Progenitor cell of endocrine pancreas (in vitro differentiated cells): Measurements from ENCODE around the gene PLD1. TPM values are rescaled to one million over a fixed set of nuclear protein-coding genes. Genes with fewer than 3 reads are reported as not detected.

ENCODE experiments used
- DNase-seq: peaks from one replicate; pipeline ENCODE4 v3.0.0; 2021; ENCODE audit warnings: low spot score; ENCODE audit not compliant: unreplicated experiment
- H3K27ac Mint-ChIP-seq: 2 replicates; pipeline ENCODE4 v1.8.0; 2021; ENCODE audit warnings: mild to moderate bottlenecking, moderate library complexity, mixed read lengths
- H3K27me3 Mint-ChIP-seq: 2 replicates; pipeline ENCODE4 v1.8.0; 2021; ENCODE audit warnings: mixed read lengths
- H3K36me3 Mint-ChIP-seq: 2 replicates; pipeline ENCODE4 v1.8.0; 2022; ENCODE audit warnings: mixed read lengths; ENCODE audit not compliant: insufficient read depth
- H3K4me1 Mint-ChIP-seq: 2 replicates; pipeline ENCODE4 v1.8.0; 2021; ENCODE audit warnings: low read depth, mixed read lengths
- H3K4me3 Mint-ChIP-seq: 2 replicates; pipeline ENCODE4 v1.8.0; 2021; ENCODE audit warnings: low read depth, mild to moderate bottlenecking, moderate library complexity, mixed read lengths
- H3K9me3 Mint-ChIP-seq: 2 replicates; pipeline ENCODE4 v1.8.0; 2021; ENCODE audit warnings: low read depth, mixed read lengths
- total RNA-seq: library from RNA; stranded (reverse); gene quantifications from 2 replicates; pipeline ENCODE4 v1.2.1, GENCODE V29; 2021
- TF ChIP-seq, protein P1 (sequence below): fragments of 200-600 bp; sonication (generic); IDR thresholded peaks from one replicate; pipeline ENCODE4 v1.5.0; 2021; ENCODE audit warnings: antibody characterized with exemption, mild to moderate bottlenecking; ENCODE audit not compliant: unreplicated experiment

Gene PLD1
- total RNA-seq, 1 donor from 2014 or later: 143 TPM

DNA sequence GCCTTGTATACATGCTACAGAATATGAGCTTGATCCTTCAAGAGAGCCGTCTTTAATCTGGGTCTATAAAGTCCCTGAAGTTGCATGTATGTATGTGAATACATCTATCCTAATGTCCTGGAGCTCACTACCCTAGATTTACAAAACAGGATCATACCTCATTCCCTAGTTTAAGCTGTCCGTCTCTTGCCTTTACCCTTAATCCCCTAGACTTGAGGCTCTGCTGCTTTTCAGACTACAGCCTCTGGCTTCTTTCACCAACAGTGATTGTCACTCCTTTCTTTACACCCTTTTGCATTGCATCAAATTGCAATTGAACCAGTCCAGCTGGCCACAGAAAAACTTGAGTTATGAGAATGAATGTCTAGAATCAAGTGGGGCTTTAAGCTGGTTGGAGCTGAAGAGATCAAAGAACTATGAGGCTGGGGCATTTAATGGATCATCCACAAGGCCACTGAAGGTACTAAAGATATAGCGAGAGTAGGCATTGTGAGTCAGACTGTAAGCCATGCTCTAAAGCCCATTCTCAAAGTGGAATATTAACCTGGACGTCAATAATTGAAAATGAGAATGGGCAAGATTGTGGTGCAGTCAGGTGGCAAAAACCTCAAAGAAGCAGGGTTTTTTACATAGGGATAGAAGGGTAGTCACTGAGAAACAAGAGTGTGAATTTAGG, 12.3 kb upstream of the PLD1 start:
- DNase-seq: no peak
- no peak overlapping the region for H3K27ac Mint-ChIP-seq
- H3K36me3 Mint-ChIP-seq: no peaks in the 10 kb centered on the region
- H3K4me3 Mint-ChIP-seq: no peak overlapping the region
- H3K9me3 Mint-ChIP-seq: no peaks in the 10 kb centered on the region
- H3K4me1 Mint-ChIP-seq: peaks cover 42% of the 10 kb centered on the region
- H3K27me3 Mint-ChIP-seq: no peaks in the 10 kb centered on the region
- TF ChIP-seq, protein P1, sequence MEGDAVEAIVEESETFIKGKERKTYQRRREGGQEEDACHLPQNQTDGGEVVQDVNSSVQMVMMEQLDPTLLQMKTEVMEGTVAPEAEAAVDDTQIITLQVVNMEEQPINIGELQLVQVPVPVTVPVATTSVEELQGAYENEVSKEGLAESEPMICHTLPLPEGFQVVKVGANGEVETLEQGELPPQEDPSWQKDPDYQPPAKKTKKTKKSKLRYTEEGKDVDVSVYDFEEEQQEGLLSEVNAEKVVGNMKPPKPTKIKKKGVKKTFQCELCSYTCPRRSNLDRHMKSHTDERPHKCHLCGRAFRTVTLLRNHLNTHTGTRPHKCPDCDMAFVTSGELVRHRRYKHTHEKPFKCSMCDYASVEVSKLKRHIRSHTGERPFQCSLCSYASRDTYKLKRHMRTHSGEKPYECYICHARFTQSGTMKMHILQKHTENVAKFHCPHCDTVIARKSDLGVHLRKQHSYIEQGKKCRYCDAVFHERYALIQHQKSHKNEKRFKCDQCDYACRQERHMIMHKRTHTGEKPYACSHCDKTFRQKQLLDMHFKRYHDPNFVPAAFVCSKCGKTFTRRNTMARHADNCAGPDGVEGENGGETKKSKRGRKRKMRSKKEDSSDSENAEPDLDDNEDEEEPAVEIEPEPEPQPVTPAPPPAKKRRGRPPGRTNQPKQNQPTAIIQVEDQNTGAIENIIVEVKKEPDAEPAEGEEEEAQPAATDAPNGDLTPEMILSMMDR: no peak

DNA sequence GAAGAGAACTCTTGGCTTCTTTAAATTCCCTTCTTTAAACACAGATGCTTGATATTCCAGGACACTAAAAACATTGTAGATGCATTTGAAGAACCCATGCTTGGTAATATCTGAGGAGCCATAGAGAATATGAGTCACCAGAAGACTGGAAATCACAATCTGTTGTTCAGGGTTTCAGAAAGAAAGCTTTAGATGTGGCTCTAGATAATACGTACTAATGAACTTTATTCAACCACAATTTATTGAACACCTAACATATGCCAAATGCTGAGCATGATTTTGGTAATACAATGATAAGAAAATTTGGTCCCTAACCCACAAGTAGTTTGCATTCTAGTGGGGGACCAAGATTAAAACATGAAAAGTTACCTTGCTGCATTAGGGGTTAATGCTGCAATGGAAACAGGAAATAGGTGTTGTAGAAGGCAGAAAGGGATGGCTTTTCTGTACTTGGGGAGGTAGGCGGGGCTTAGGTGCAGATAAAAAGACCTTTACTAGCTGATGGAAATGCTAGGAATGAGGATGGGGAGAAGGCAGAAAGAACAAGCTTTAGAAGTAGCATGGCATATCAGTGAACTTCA, 11.6 kb upstream of the PLD1 start:
- no peaks in the 10 kb centered on the region for H3K27me3 Mint-ChIP-seq
- H3K9me3 Mint-ChIP-seq: no peaks in the 10 kb centered on the region
- TF ChIP-seq, protein P1: no peak
- no peak overlapping the region for H3K27ac Mint-ChIP-seq
- H3K36me3 Mint-ChIP-seq: no peaks in the 10 kb centered on the region
- peaks cover 40% of the 10 kb centered on the region for H3K4me1 Mint-ChIP-seq
- DNase-seq: no peak
- H3K4me3 Mint-ChIP-seq: no peak overlapping the region

DNA sequence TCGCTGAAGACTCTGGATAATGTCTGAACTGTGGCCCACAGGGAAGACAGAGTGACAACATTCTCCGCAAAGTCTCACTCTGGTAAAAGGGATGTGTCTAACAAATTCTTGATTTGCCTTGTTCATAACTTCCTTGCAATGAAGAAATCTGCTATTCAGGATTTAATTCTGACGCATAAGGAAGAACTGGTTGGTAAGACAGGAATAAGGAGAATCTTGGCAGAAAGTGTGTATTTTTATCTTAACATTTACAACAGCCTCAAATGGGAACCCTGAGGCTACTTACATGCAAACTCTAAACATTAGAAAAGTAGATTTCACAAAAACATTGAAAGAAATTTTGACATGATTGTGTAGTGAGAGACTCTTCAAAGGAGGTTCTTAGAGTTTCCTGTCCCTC, 10.8 kb upstream of the PLD1 start:
- no peak overlapping the region for H3K27ac Mint-ChIP-seq
- no peaks in the 10 kb centered on the region for H3K27me3 Mint-ChIP-seq
- H3K9me3 Mint-ChIP-seq: no peaks in the 10 kb centered on the region
- DNase-seq: no peak
- no peaks in the 10 kb centered on the region for H3K36me3 Mint-ChIP-seq
- TF ChIP-seq, protein P1: no peak
- peaks cover 41% of the 10 kb centered on the region for H3K4me1 Mint-ChIP-seq
- H3K4me3 Mint-ChIP-seq: no peak overlapping the region

DNA sequence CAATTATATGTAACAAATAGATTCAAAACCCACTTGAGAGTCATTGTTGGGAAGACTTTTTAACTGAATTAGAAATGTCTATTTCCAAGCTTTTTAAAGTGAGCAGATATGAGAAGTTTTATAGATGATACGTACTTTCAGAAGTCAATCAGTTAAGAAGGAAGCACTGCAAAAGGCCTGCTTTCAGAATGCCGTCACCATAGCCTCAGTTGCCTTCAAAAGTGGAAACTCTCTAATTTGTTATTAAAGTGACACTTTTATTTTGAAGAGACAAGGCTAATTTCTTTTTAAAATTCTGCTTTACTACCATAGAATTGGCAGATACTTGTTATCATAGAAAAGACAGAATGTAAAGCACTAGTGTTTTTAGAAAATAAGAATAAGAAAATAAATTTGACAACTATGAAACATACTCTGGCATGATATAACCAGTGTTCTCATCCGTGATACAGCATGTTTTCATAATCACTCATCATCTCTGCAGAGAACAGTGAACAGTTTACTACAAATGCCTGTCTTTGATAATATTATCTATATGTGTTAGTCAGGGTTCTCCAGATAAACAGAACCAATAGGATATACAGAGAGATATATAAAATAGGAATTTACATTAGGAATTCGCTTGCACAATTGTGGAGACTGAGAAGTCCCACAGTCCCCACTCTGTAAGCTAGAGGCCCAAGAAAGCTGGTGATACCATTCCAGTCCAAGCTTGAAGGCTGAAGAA, 7.0 kb upstream of the PLD1 start:
- no peaks in the 10 kb centered on the region for H3K27me3 Mint-ChIP-seq

More for the DNA sequence above, 7.0 kb upstream of the PLD1 start:
- peaks cover 2% of the 10 kb centered on the region for H3K36me3 Mint-ChIP-seq
- peaks cover 2% of the 10 kb centered on the region for H3K9me3 Mint-ChIP-seq
- H3K27ac Mint-ChIP-seq: no peak overlapping the region
- no peak overlapping the region for H3K4me3 Mint-ChIP-seq
- peaks cover 22% of the 10 kb centered on the region for H3K4me1 Mint-ChIP-seq
- no peak for DNase-seq
- TF ChIP-seq, protein P1: no peak
